Measurements from ENCODE around the gene ZBTB6. TPM values are rescaled to one million over a fixed set of nuclear protein-coding genes. Genes with fewer than 3 reads are reported as not detected.

The ZBTB6 gene
- total and polyA plus RNA-seq, 2 of the 13 experiments (the other 11 are each of a cell fraction or from before 2014, with no cell fraction given): 3.7 to 7.1 TPM

GRCh38 chr9:122912964-122913673, at the start of gene ZBTB6 (continued):
- TF ChIP-seq LCORL (IDR thresholded peaks at IDR 0.05): no peak
- no peak; the same call in 1 of the 2 replicates for TF ChIP-seq LCORL (CRISPR knock-in tag; IDR thresholded peaks at IDR 0.05)
- 0 out of 2 replicates have a peak, but pooled peaks have one; percentile 60 for TF ChIP-seq MTF2 (CRISPR knock-in tag; IDR thresholded peaks at IDR 0.05; ENCODE audit: borderline replicate concordance)
- no peak for TF ChIP-seq EEA1 (CRISPR knock-in tag; IDR thresholded peaks at IDR 0.05; ENCODE audit: borderline replicate concordance)
- TF ChIP-seq REPIN1 (CRISPR knock-in tag; IDR thresholded peaks at IDR 0.05; ENCODE audit: borderline replicate concordance, low read depth): peak; percentile 47; the same call in 1 of the 2 replicates
- no peak for TF ChIP-seq GTF2F1 (IDR thresholded peaks at IDR 0.05; ENCODE audit: low read length)
- TF ChIP-seq ZNF670 (CRISPR knock-in tag; IDR thresholded peaks at IDR 0.05; ENCODE audit: borderline replicate concordance): peak; percentile 50; the same call in 1 of the 2 replicates
- TF ChIP-seq ZNF460 (CRISPR knock-in tag; IDR thresholded peaks at IDR 0.05; ENCODE audit: borderline replicate concordance): peak; percentile 96
- TF ChIP-seq TARDBP (CRISPR knock-in tag; IDR thresholded peaks at IDR 0.05): peak; percentile 57; the same call in 1 of the 2 replicates
- no peak for TF ChIP-seq SYNCRIP (IDR thresholded peaks at IDR 0.05; ENCODE audit: insufficient read depth, low read depth, low read length)
- peak; percentile 94 for TF ChIP-seq PHF8 (CRISPR knock-in tag; IDR thresholded peaks at IDR 0.05)
- TF ChIP-seq PREB (CRISPR knock-in tag; IDR thresholded peaks at IDR 0.05): no peak
- TF ChIP-seq ZBTB39 (CRISPR knock-in tag; IDR thresholded peaks at IDR 0.05): no peak
- 0 out of 2 replicates have a peak, but pooled peaks have one; percentile 55 for TF ChIP-seq ZNF556 (CRISPR knock-in tag; IDR thresholded peaks at IDR 0.05; ENCODE audit: borderline replicate concordance)
- TF ChIP-seq MEIS2 (CRISPR knock-in tag; IDR thresholded peaks at IDR 0.05): 0 out of 2 replicates have a peak, but pooled peaks have one; percentile 19
- TF ChIP-seq SATB2 (CRISPR knock-in tag; IDR thresholded peaks at IDR 0.05): 0 out of 2 replicates have a peak, but pooled peaks have one; percentile 35
- TF ChIP-seq ZC3H4 (CRISPR knock-in tag; IDR thresholded peaks at IDR 0.05; ENCODE audit: borderline replicate concordance): no peak
- no peak for TF ChIP-seq ZNF563 (CRISPR knock-in tag; IDR thresholded peaks at IDR 0.05)
- TF ChIP-seq SP140L (CRISPR knock-in tag; IDR thresholded peaks at IDR 0.05; ENCODE audit: borderline replicate concordance): no peak
- TF ChIP-seq ZNF761 (CRISPR knock-in tag; conservative IDR thresholded peaks at IDR 0.05): 0 out of 2 replicates have a peak, but pooled peaks have one; percentile 77
- 0 out of 2 replicates have a peak, but pooled peaks have one; percentile 29 for TF ChIP-seq DPF2 (CRISPR knock-in tag; IDR thresholded peaks at IDR 0.05; ENCODE audit: borderline replicate concordance, low read depth)
- no peak for TF ChIP-seq ZNF776 (CRISPR knock-in tag; IDR thresholded peaks at IDR 0.05)
- TF ChIP-seq NR1H2 (CRISPR knock-in tag; IDR thresholded peaks at IDR 0.05; ENCODE audit: borderline replicate concordance, low read depth): no peak
- TF ChIP-seq AGO1 (IDR thresholded peaks at IDR 0.05; ENCODE audit: low read depth, low read length, poor library complexity, severe bottlenecking): no peak
- TF ChIP-seq RBFOX2 (IDR thresholded peaks at IDR 0.05; ENCODE audit: low read depth, low read length): peak; percentile 62
- TF ChIP-seq ZNF558 (CRISPR knock-in tag; IDR thresholded peaks at IDR 0.05; ENCODE audit: borderline replicate concordance): no peak
- TF ChIP-seq KMT2B (CRISPR knock-in tag; IDR thresholded peaks at IDR 0.05): peak; percentile 94
- TF ChIP-seq ZNF17 (CRISPR knock-in tag; IDR thresholded peaks at IDR 0.05): no peak
- TF ChIP-seq ZMYM2 (CRISPR knock-in tag; IDR thresholded peaks at IDR 0.05): peak; percentile 36; the same call in 1 of the 2 replicates

Measured in HepG2 (cell line).